HG03066 (cell line): ENCODE results near the gene NXN.
"Not testable (repeated sequence)": the region's sequence is repeated elsewhere in the genome, so short reads cannot be mapped to it uniquely, and the experiment has no call there.

Experiments
- ATAC-seq: cut with Tn5 transposase; IDR thresholded peaks from one replicate; pipeline ENCODE4 v1.9.1; 2021; ENCODE audit warnings: low read depth; ENCODE audit not compliant: unreplicated experiment

NXN gene

GRCh38 chr17:806781-807522 lies 172.6 kb downstream of the NXN start:
- ATAC-seq: no peak

- ATAC-seq: no peak
These were observed 173.2 kb downstream of the NXN start for GRCh38 chr17:806346-806745.

- ATAC-seq: not testable (repeated sequence)
These were observed 173.7 kb downstream of the NXN start for GRCh38 chr17:805886-806285.

GRCh38 chr17:804541-805435 lies 174.8 kb downstream of the NXN start:
- no peak for ATAC-seq

- no peak for ATAC-seq
These were observed 176.4 kb downstream of the NXN start for GRCh38 chr17:802901-803881.

- ATAC-seq: no peak
These were observed 177.1 kb downstream of the NXN start for GRCh38 chr17:802481-802880.

GRCh38 chr17:801660-802059 lies 177.9 kb downstream of the NXN start:
- no peak for ATAC-seq

GRCh38 chr17:800446-801242 lies 178.9 kb downstream of the NXN start:
- no peak for ATAC-seq

- no peak for ATAC-seq
These were observed 180.3 kb downstream of the NXN start for GRCh38 chr17:799261-799660.

- no peak for ATAC-seq
These were observed 181.3 kb downstream of the NXN start for GRCh38 chr17:798246-798645.

GRCh38 chr17:797236-797840 lies 182.2 kb downstream of the NXN start:
- ATAC-seq: no peak

- ATAC-seq: no peak
These were observed 183.0 kb downstream of the NXN start for GRCh38 chr17:796609-797008.

GRCh38 chr17:795721-796120 lies 183.9 kb downstream of the NXN start:
- ATAC-seq: no peak

- no peak for ATAC-seq
These were observed 184.3 kb downstream of the NXN start for GRCh38 chr17:795276-795675.

- ATAC-seq: no peak
These were observed 184.7 kb downstream of the NXN start for GRCh38 chr17:794876-795275.

- ATAC-seq: no peak
These were observed 187.3 kb downstream of the NXN start for GRCh38 chr17:792277-792676.

GRCh38 chr17:791829-792228 lies 187.7 kb downstream of the NXN start:
- no peak for ATAC-seq

GRCh38 chr17:790874-791247 lies 188.7 kb downstream of the NXN start:
- not testable (repeated sequence) for ATAC-seq
